Suprapubic skin (tissue), 4 donors: ENCODE results near the gene MFNG. TPM values are rescaled to one million over a fixed set of nuclear protein-coding genes. Genes with fewer than 3 reads are reported as not detected.

Experiments used
- DNase-seq, 2 donors: peaks; one replicate each; pipeline ENCODE4 v3.0.0-alpha.2; 2019; ENCODE audit warnings: low spot score in 2 of 2
- H3K27ac ChIP-seq: fragments of 200-600 bp; sonication (generic); one replicate; pipeline ENCODE4 v1.5.1; 2019
- H3K27me3 ChIP-seq: fragments of 200-600 bp; sonication (generic); one replicate; pipeline ENCODE4 v1.5.1; 2019
- H3K36me3 ChIP-seq: fragments of 200-600 bp; sonication (generic); one replicate; pipeline ENCODE4 v1.5.1; 2019
- H3K4me1 ChIP-seq: fragments of 200-600 bp; sonication (generic); one replicate; pipeline ENCODE4 v1.5.1; 2019
- H3K4me3 ChIP-seq: fragments of 200-600 bp; sonication (generic); one replicate; pipeline ENCODE4 v1.5.1; 2019; ENCODE audit warnings: mild to moderate bottlenecking
- H3K9me3 ChIP-seq: fragments of 200-600 bp; sonication (generic); one replicate; pipeline ENCODE4 v1.5.1; 2019
- CTCF ChIP-seq, 2 donors: fragments of 200-600 bp in 1 of 2; fragments of 450-650 bp in 1 of 2; sonication (generic) in 1 of 2; IDR thresholded peaks; one replicate each; pipeline ENCODE4 v1.5.1; 2016 to 2019; ENCODE audit warnings: antibody characterized with exemption in 2 of 2, mild to moderate bottlenecking in 1 of 2, moderate library complexity in 1 of 2
- EP300 ChIP-seq: sonication (generic); formaldehyde crosslinking; IDR thresholded peaks from one replicate; pipeline ENCODE4 v1.6.1; 2017; ENCODE audit warnings: antibody characterized with exemption
- POLR2A ChIP-seq, 2 donors: fragments of 450-650 bp; IDR thresholded peaks; one replicate each; pipeline ENCODE4 v1.6.1; 2017; ENCODE audit warnings: antibody characterized with exemption in 2 of 2, mild to moderate bottlenecking in 2 of 2, moderate library complexity in 2 of 2
- POLR2AphosphoS5 ChIP-seq, 3 donors: sonication (generic); formaldehyde crosslinking; IDR thresholded peaks; one replicate each; pipeline ENCODE4 v1.6.1; 2017; ENCODE audit warnings: antibody characterized with exemption in 3 of 3
- WGBS: methylation state at CpG from one replicate; pipeline ENCODE4 v1.1.5; 2018; 5-methylcytosine and 5-hydroxymethylcytosine counted together
- total RNA-seq, 4 donors: library from RNA; depleted of rRNA; stranded (reverse); fragments of >200 nt; gene quantifications; one replicate each; pipeline ENCODE4 v1.1.0, GENCODE V29; 2016

The MFNG gene
- total RNA-seq, 4 donors from 2014 or later = 3.5 to 8.6 (median 4.9) TPM

- Histone ChIP-seq H3K9me3 (no peaks in the 10 kb centered on the region), H3K36me3 (no peaks in the 10 kb centered on the region), H3K27me3 (peaks cover 98% of the 10 kb centered on the region), H3K4me1 (peaks cover 31% of the 10 kb centered on the region), H3K27ac (no peak overlapping the region), H3K4me3 (no peak overlapping the region)
- no peak for TF ChIP-seq POLR2AphosphoS5 (IDR thresholded peaks at IDR 0.05)
- no peak for TF ChIP-seq POLR2A (IDR thresholded peaks at IDR 0.05)
- no peak for TF ChIP-seq EP300
- 79% methylated on average over 11 of the region's 11 CpGs for WGBS
- no peak for DNase-seq
These were observed 60.8 kb downstream of the MFNG start for GRCh38 chr22:37425369-37425768.

GRCh38 chr22:37423283-37423682 is 62.9 kb downstream of the MFNG start:
- 86% methylated on average over 7 of the region's 8 CpGs for WGBS
- no peak for DNase-seq
- Histone ChIP-seq H3K4me1 (peaks cover 46% of the 10 kb centered on the region), H3K4me3 (no peak overlapping the region), H3K9me3 (no peaks in the 10 kb centered on the region), H3K27me3 (peaks cover 98% of the 10 kb centered on the region), H3K27ac (no peak overlapping the region), H3K36me3 (no peaks in the 10 kb centered on the region)
- TF ChIP-seq EP300 (no peak), CTCF (IDR thresholded peaks at IDR 0.05) (no peak), POLR2AphosphoS5 (IDR thresholded peaks at IDR 0.05) (no peak), POLR2A (IDR thresholded peaks at IDR 0.05) (no peak)

- Histone ChIP-seq H3K27me3 (peaks cover 98% of the 10 kb centered on the region), H3K4me3 (no peak overlapping the region), H3K27ac (no peak overlapping the region), H3K9me3 (no peaks in the 10 kb centered on the region), H3K36me3 (no peaks in the 10 kb centered on the region), H3K4me1 (peaks cover 31% of the 10 kb centered on the region)
- 50% methylated on average over 8 of the region's 9 CpGs for WGBS
- DNase-seq = no peak
- TF ChIP-seq EP300 (no peak), POLR2A (IDR thresholded peaks at IDR 0.05) (no peak), CTCF (IDR thresholded peaks at IDR 0.05) (no peak), POLR2AphosphoS5 (IDR thresholded peaks at IDR 0.05) (no peak)
These were observed 64.7 kb downstream of the MFNG start for GRCh38 chr22:37421468-37421877.

- peak overlapping the region; percentile 40 for H3K4me3 ChIP-seq
- DNase-seq = no peak
- H3K27ac ChIP-seq = no peak overlapping the region
- peaks cover 98% of the 10 kb centered on the region for H3K27me3 ChIP-seq
- 39% methylated on average over 7 of the region's 18 CpGs for WGBS
- no peaks in the 10 kb centered on the region for H3K9me3 ChIP-seq
- TF ChIP-seq CTCF (IDR thresholded peaks at IDR 0.05) (no peak), POLR2A (IDR thresholded peaks at IDR 0.05) (no peak), POLR2AphosphoS5 (IDR thresholded peaks at IDR 0.05) (no peak), EP300 (no peak)
- peaks cover 25% of the 10 kb centered on the region for H3K4me1 ChIP-seq
- no peaks in the 10 kb centered on the region for H3K36me3 ChIP-seq
These were observed 65.3 kb downstream of the MFNG start for GRCh38 chr22:37420686-37421467.

GRCh38 chr22:37419969-37420685 is 66.1 kb downstream of the MFNG start:
- 2% methylated on average over 20 of the region's 70 CpGs for WGBS
- Histone ChIP-seq H3K4me1 (peaks cover 24% of the 10 kb centered on the region), H3K4me3 (peak overlapping the region; percentile 40), H3K9me3 (no peaks in the 10 kb centered on the region), H3K27me3 (peaks cover 96% of the 10 kb centered on the region), H3K36me3 (no peaks in the 10 kb centered on the region), H3K27ac (no peak overlapping the region)
- no peak for DNase-seq
- no peak for TF ChIP-seq POLR2AphosphoS5 (IDR thresholded peaks at IDR 0.05)
- no peak for TF ChIP-seq POLR2A (IDR thresholded peaks at IDR 0.05)
- TF ChIP-seq EP300 = no peak
- TF ChIP-seq CTCF (IDR thresholded peaks at IDR 0.05) = no peak
